Ovary (tissue), 9 donors: Measurements from ENCODE around the gene DNER. TPM values are rescaled to one million over a fixed set of nuclear protein-coding genes. Genes with fewer than 3 reads are reported as not detected.

ENCODE experiments used
- DNase-seq, 5 donors: peaks; one replicate each; pipeline ENCODE4 v3.0.0-alpha.2; 2019 to 2020
- H3K27ac ChIP-seq, 2 donors: fragments of 200-600 bp; one replicate each; pipeline versions ENCODE4 v1.5.1 to v1.8.0; 2019 to 2022
- H3K27me3 ChIP-seq: fragments of 200-600 bp; one replicate; pipeline ENCODE4 v1.8.0; 2022
- H3K36me3 ChIP-seq: fragments of 200-600 bp; sonication (generic); one replicate; pipeline ENCODE4 v1.5.1; 2019
- H3K4me1 ChIP-seq: one replicate; pipeline ENCODE4 v1.8.1; 2013; ENCODE audit warnings: mild to moderate bottlenecking, moderate library complexity; ENCODE audit not compliant: insufficient read depth
- H3K4me3 ChIP-seq: fragments of 200-600 bp; sonication (generic); one replicate; pipeline ENCODE4 v1.5.1; 2017
- H3K9me3 ChIP-seq, 2 donors: fragments of 200-600 bp in 1 of 2; sonication (generic) in 1 of 2; one replicate each; pipeline versions ENCODE4 v1.5.1 to v1.8.1; 2013 to 2019; ENCODE audit warnings: mild to moderate bottlenecking in 1 of 2, moderate library complexity in 1 of 2
- EP300 ChIP-seq: sonication (generic); formaldehyde crosslinking; IDR thresholded peaks from one replicate; pipeline ENCODE4 v1.6.1; 2017; ENCODE audit warnings: antibody characterized with exemption
- POLR2A ChIP-seq: fragments of 450-650 bp; IDR thresholded peaks from one replicate; pipeline ENCODE4 v1.6.1; 2017; ENCODE audit warnings: antibody characterized with exemption, mild to moderate bottlenecking, moderate library complexity
- WGBS, 3 donors: extraction: QIAGEN DNeasy Blood & Tissue Kit in 1 of 3; methylation state at CpG; one replicate each; pipeline versions ENCODE4 v1.1.5 to v1.1.7; 2013 to 2017; 5-methylcytosine and 5-hydroxymethylcytosine counted together
- intact Hi-C, 4 donors: fragments of 100-400 bp; cut with DNase I; formaldehyde crosslinking; loops; one replicate each; pipeline versions ENCODE4 v1.11.0 to v1.15.1; 2022 to 2023
- polyA plus RNA-seq, 2 donors: library from polyadenylated mRNA; stranded (reverse); fragments of 200-250 nt in 1 of 2; fragments of 350-450 nt in 1 of 2; fragmentation: Illumina TruSeq in 1 of 2; extraction: RNeasy Lipid Tissue Mini Kit (QIAGEN cat#74804) in 1 of 2; gene quantifications; one replicate each; pipeline ENCODE4 v1.2.3, GENCODE V29; 2013 to 2014
- total RNA-seq, 7 donors: library from RNA; depleted of rRNA in 2 of 7; stranded (reverse); fragments of >200 nt in 2 of 7; fragmentation: NEBNext Ultra II Directional in 3 of 7; extraction: Animal tissue kit (Norgen Biotek cat#: 25700) in 3 of 7; gene quantifications; one replicate each; pipeline versions ENCODE4 v1.1.0 to v1.2.4, GENCODE V29; 2016 to 2023
- TF ChIP-seq, protein P1 (sequence below), 3 donors: fragments of 450-650 bp in 2 of 3; fragments of 200-600 bp in 1 of 3; IDR thresholded peaks; one replicate each; pipeline versions ENCODE4 v1.5.1 to v1.8.0; 2016 to 2022; ENCODE audit warnings: antibody characterized with exemption in 3 of 3, mild to moderate bottlenecking in 1 of 3
- donor health status: DM: no; HTN: no; CAD: no; lungs with moderate emphysema.
- donor health status: DM: no; HTN: no; CAD: no.
- donor health status: Bipolar disorder and iron deficiency.
- donor health status: DM: yes; HTN: yes; CAD: no.
- donor health status: DM: no; HTN: no; CAD: no.
- donor health status: DM: yes; HTN: yes; CAD: no.

The DNER gene
- total and polyA plus RNA-seq, 9 donors: 0.17 to 2.7 (median 1.2) TPM; not detected in 1

- H3K4me1 ChIP-seq: peaks cover 4% of the 10 kb centered on the region
- 14 to 29% (median 28%) methylated on average over 7 of the region's 7 CpGs for WGBS, 3 donors
- intact Hi-C loops: no loop called here
- H3K9me3 ChIP-seq: no peaks in the 10 kb centered on the region
- no peak for TF ChIP-seq EP300
- no peak for TF ChIP-seq POLR2A
- TF ChIP-seq, protein P1, sequence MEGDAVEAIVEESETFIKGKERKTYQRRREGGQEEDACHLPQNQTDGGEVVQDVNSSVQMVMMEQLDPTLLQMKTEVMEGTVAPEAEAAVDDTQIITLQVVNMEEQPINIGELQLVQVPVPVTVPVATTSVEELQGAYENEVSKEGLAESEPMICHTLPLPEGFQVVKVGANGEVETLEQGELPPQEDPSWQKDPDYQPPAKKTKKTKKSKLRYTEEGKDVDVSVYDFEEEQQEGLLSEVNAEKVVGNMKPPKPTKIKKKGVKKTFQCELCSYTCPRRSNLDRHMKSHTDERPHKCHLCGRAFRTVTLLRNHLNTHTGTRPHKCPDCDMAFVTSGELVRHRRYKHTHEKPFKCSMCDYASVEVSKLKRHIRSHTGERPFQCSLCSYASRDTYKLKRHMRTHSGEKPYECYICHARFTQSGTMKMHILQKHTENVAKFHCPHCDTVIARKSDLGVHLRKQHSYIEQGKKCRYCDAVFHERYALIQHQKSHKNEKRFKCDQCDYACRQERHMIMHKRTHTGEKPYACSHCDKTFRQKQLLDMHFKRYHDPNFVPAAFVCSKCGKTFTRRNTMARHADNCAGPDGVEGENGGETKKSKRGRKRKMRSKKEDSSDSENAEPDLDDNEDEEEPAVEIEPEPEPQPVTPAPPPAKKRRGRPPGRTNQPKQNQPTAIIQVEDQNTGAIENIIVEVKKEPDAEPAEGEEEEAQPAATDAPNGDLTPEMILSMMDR (IDR thresholded peaks at IDR 0.05): no peak
- H3K4me3 ChIP-seq: no peak overlapping the region
- H3K36me3 ChIP-seq: no peaks in the 10 kb centered on the region
- H3K27ac ChIP-seq: no peak overlapping the region
- no peaks in the 10 kb centered on the region for H3K27me3 ChIP-seq
- no peak for DNase-seq
These were observed 246.6 kb downstream of the DNER start for GRCh38 chr2:229467783-229468182.

DNA sequence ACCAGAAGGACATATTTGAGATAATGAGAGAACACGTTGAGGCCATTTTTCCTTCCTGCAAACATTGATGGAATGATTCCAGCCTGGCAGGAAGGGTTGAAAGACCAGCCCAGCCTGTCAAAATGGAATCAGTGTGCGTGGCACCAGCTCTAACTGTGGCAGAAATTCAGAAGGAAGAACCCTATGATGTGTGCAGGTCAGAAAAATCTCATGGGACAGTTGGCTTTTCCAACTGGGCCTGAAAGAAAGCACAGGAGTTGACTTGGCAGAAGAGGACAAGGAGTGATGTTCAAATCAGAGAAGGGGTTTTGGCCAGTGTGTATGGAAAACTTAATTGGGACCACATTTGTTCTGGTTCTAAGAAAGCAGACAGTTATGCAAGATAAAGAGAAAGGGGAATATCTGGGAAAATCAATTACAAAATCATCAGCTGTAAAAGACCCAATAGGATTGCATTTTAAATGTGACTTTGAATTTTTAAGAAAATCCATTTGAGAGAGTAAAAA, 250.5 kb downstream of the DNER start:
- H3K9me3 ChIP-seq: no peaks in the 10 kb centered on the region
- DNase-seq: no peak
- H3K27me3 ChIP-seq: no peaks in the 10 kb centered on the region
- no peak overlapping the region for H3K27ac ChIP-seq
- 59 to 79% (median 78%) methylated on average over 2 of the region's 2 CpGs for WGBS, 3 donors
- intact Hi-C loops: no loop called here
- no peaks in the 10 kb centered on the region for H3K36me3 ChIP-seq
- H3K4me1 ChIP-seq: peaks cover 4% of the 10 kb centered on the region
- TF ChIP-seq, protein P1 (IDR thresholded peaks at IDR 0.05): no peak
- no peak for TF ChIP-seq POLR2A
- no peak for TF ChIP-seq EP300
- no peak overlapping the region for H3K4me3 ChIP-seq

DNA sequence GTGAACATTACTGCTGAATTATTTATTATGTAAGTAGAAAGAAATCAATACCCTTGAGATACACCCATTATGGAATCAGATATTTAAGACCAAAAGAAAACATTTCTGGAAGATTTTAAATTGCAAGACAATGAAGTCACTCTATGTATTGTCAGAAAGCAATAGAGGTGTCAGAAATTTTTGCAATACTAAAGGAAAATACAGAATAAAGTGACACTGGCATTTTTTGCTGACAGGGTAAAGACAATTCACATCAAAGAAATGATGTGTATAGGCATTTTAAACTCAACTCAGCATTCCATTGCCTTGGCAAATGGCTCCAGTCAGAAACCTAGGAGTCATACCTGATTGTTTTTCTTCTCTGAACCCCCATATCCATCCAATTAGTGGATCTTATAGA, 252.2 kb downstream of the DNER start:
- Histone ChIP-seq H3K4me3 (no peak overlapping the region), H3K4me1 (peaks cover 2% of the 10 kb centered on the region), H3K36me3 (no peaks in the 10 kb centered on the region), H3K27ac (no peak overlapping the region), H3K27me3 (no peaks in the 10 kb centered on the region), H3K9me3 (no peaks in the 10 kb centered on the region)
- intact Hi-C loops: no loop called here
- DNase-seq: no peak
- TF ChIP-seq EP300: no peak
- TF ChIP-seq, protein P1 (IDR thresholded peaks at IDR 0.05): no peak
- no peak for TF ChIP-seq POLR2A

- WGBS, 3 donors: 93 to 97% (median 94%) methylated on average over 6 of the region's 6 CpGs
- Histone ChIP-seq H3K4me3 (no peak overlapping the region), H3K27me3 (no peaks in the 10 kb centered on the region), H3K36me3 (no peaks in the 10 kb centered on the region), H3K9me3 (no peaks in the 10 kb centered on the region), H3K27ac (no peak overlapping the region), H3K4me1 (no peaks in the 10 kb centered on the region)
- no peak for DNase-seq
- intact Hi-C loops: no loop called here
- TF ChIP-seq POLR2A (no peak), EP300 (no peak)
- TF ChIP-seq, protein P1 (IDR thresholded peaks at IDR 0.05): no peak
These were observed 258.3 kb downstream of the DNER start for GRCh38 chr2:229456091-229456490.
